IMR-90 (cell line): ENCODE results near the gene SNRNP70. TPM values are rescaled to one million over a fixed set of nuclear protein-coding genes. Genes with fewer than 3 reads are reported as not detected.

Experiments used
- ATAC-seq: fragments of 200-7000 bp; cut with Tn5 transposase; 2 replicates; pipeline ENCODE4 v1.9.1; 2020; ENCODE audit warnings: low read depth, mild to moderate bottlenecking, moderate library complexity
- BruUV-seq: library from RNA; stranded (reverse); fragments of 400-500 nt; replicated peaks from 2 replicates; lab custom pipeline; 2021; lab: Mats Ljungman, UMichigan
- CTCF ChIA-PET: fragments of 300-600 bp; formaldehyde crosslinking; extraction: SDS; loops from one replicate; lab custom pipeline; 2021; ENCODE audit warnings: antibody characterized with exemption; lab: Yijun Ruan, JAX
- POLR2A ChIA-PET: fragments of 300-600 bp; sonication (Branson Sonifier 250); formaldehyde crosslinking; loops from one replicate; lab custom pipeline; 2022; ENCODE audit warnings: antibody characterized with exemption; ENCODE audit not compliant: unreplicated experiment; lab: Charles Lee
- DNase-seq: peaks from one replicate; pipeline ENCODE4 v3.0.0; 2013
- H2AFZ ChIP-seq: replicated peaks from 2 replicates; pipeline ENCODE3; 2013; ENCODE audit warnings: low read length, mild to moderate bottlenecking; ENCODE audit not compliant: poor library complexity
- H2AK5ac ChIP-seq: 2 replicates; pipeline ENCODE4 v1.6.1; 2013; ENCODE audit warnings: low read depth, low read length, inconsistent platforms
- H2AK9ac ChIP-seq: replicated peaks from 2 replicates; pipeline ENCODE3; 2013; ENCODE audit warnings: mild to moderate bottlenecking, low read depth, low read length, moderate library complexity; ENCODE audit not compliant: poor library complexity
- H2BK120ac ChIP-seq: 2 replicates; pipeline ENCODE4 v1.6.1; 2013; ENCODE audit warnings: low read depth, low read length, inconsistent platforms
- H2BK15ac ChIP-seq: 3 replicates; pipeline ENCODE4 v1.6.1; 2013; ENCODE audit warnings: low read depth, low read length, inconsistent platforms
- H2BK20ac ChIP-seq: 2 replicates; pipeline ENCODE4 v1.6.1; 2013; ENCODE audit warnings: low read depth, mild to moderate bottlenecking, inconsistent platforms, low read length, moderate library complexity
- H2BK5ac ChIP-seq: 2 replicates; pipeline ENCODE4 v1.6.1; 2013; ENCODE audit warnings: mild to moderate bottlenecking, low read depth, low read length, inconsistent platforms; ENCODE audit not compliant: poor library complexity, severe bottlenecking
- H3K14ac ChIP-seq: replicated peaks from 2 replicates; pipeline ENCODE4 v1.6.1; 2013; ENCODE audit warnings: low read depth, low read length, inconsistent platforms
- H3K18ac ChIP-seq: 2 replicates; pipeline ENCODE4 v1.6.1; 2013; ENCODE audit warnings: low read depth, low read length, control low read depth
- H3K23ac ChIP-seq: 2 replicates; pipeline ENCODE4 v1.6.1; 2013; ENCODE audit warnings: low read depth, low read length, inconsistent platforms
- H3K27ac ChIP-seq: 2 replicates; pipeline ENCODE4 v1.5.1; 2013; ENCODE audit warnings: mild to moderate bottlenecking, control low read depth, low read length; ENCODE audit not compliant: insufficient read depth
- H3K27me3 ChIP-seq: 2 replicates; pipeline ENCODE4 v1.6.1; 2013; ENCODE audit warnings: low read length; ENCODE audit not compliant: control insufficient read depth, insufficient read depth
- H3K36me3 ChIP-seq: 2 replicates; pipeline ENCODE4 v1.6.1; 2013; ENCODE audit warnings: low read length, mixed read lengths; ENCODE audit not compliant: control insufficient read depth, insufficient read depth
- H3K4ac ChIP-seq: 2 replicates; pipeline ENCODE4 v1.6.1; 2013; ENCODE audit warnings: low read depth, low read length, inconsistent platforms
- H3K4me1 ChIP-seq: 2 replicates; pipeline ENCODE4 v1.6.1; 2013; ENCODE audit warnings: low read length, mixed read lengths; ENCODE audit not compliant: control insufficient read depth, insufficient read depth
- H3K4me2 ChIP-seq: 2 replicates; pipeline ENCODE4 v1.6.1; 2013; ENCODE audit warnings: low read depth, mild to moderate bottlenecking, control low read depth, low read length, moderate library complexity
- H3K4me3 ChIP-seq: 2 replicates; pipeline ENCODE4 v1.5.1; 2013; ENCODE audit warnings: low read depth, mild to moderate bottlenecking, control low read depth, low read length, moderate library complexity; ENCODE audit not compliant: insufficient read depth
- H3K56ac ChIP-seq: 2 replicates; pipeline ENCODE4 v1.6.1; 2013; ENCODE audit warnings: low read length, inconsistent platforms; ENCODE audit not compliant: insufficient read depth; ENCODE audit errors: extremely low read depth
- H3K79me1 ChIP-seq, 2 experiments: 2 replicates each; pipeline ENCODE4 v1.6.1; 2013; ENCODE audit warnings: low read length in 2 of 2, inconsistent platforms in 1 of 2, low read depth in 1 of 2
- H3K9ac ChIP-seq: 2 replicates; pipeline ENCODE4 v1.6.1; 2013; ENCODE audit warnings: low read depth, low read length, control low read depth
- H3K9me1 ChIP-seq: 2 replicates; pipeline ENCODE4 v1.6.1; 2013; ENCODE audit warnings: low read length, inconsistent platforms; ENCODE audit not compliant: insufficient read depth
- H3K9me3 ChIP-seq: 2 replicates; pipeline ENCODE4 v1.6.1; 2013; ENCODE audit warnings: low read length; ENCODE audit not compliant: control insufficient read depth, insufficient read depth
- H4K20me1 ChIP-seq: 2 replicates; pipeline ENCODE4 v1.6.1; 2013; ENCODE audit warnings: low read length, inconsistent platforms; ENCODE audit not compliant: insufficient read depth
- H4K5ac ChIP-seq: 2 replicates; pipeline ENCODE4 v1.6.1; 2013; ENCODE audit warnings: mild to moderate bottlenecking, low read depth, low read length, control low read depth
- H4K8ac ChIP-seq, 2 experiments: 2 replicates each; pipeline ENCODE4 v1.6.1; 2013; ENCODE audit warnings: low read depth in 2 of 2, low read length in 2 of 2, control low read depth in 1 of 2, inconsistent platforms in 1 of 2
- H4K91ac ChIP-seq: 2 replicates; pipeline ENCODE4 v1.6.1; 2013; ENCODE audit warnings: low read depth, low read length, inconsistent platforms; ENCODE audit not compliant: insufficient read depth
- BHLHE40 ChIP-seq: fragments of 150-350 bp; IDR thresholded peaks from 2 replicates; pipeline ENCODE4 v1.6.1; 2016; ENCODE audit warnings: mild to moderate bottlenecking, low read depth, low read length
- CEBPB ChIP-seq: IDR thresholded peaks from 2 replicates; pipeline ENCODE4 v1.6.1; 2012; ENCODE audit warnings: low read depth, low read length, improper control_type of control experiment
- FOS ChIP-seq: fragments of 150-350 bp; IDR thresholded peaks from 2 replicates; pipeline ENCODE4 v1.6.1; 2016; ENCODE audit warnings: low read depth, low read length
- MAFK ChIP-seq: IDR thresholded peaks from 2 replicates; pipeline ENCODE4 v1.6.1; 2012; ENCODE audit warnings: low read depth, low read length, improper control_type of control experiment
- MAZ ChIP-seq: IDR thresholded peaks from 2 replicates; pipeline ENCODE4 v1.6.1; 2012; ENCODE audit warnings: low read depth, mild to moderate bottlenecking, low read length, improper control_type of control experiment, moderate library complexity, borderline replicate concordance
- MXI1 ChIP-seq: IDR thresholded peaks from 2 replicates; pipeline ENCODE4 v1.6.1; 2012; ENCODE audit warnings: low read depth, mild to moderate bottlenecking, low read length, moderate library complexity, borderline replicate concordance
- NFE2L2 ChIP-seq: fragments of 150-350 bp; IDR thresholded peaks from 2 replicates; pipeline ENCODE4 v1.6.1; 2016; ENCODE audit warnings: low read depth, mild to moderate bottlenecking, low read length
- POLR2A ChIP-seq: IDR thresholded peaks from 2 replicates; pipeline ENCODE4 v1.6.1; 2012; ENCODE audit warnings: mild to moderate bottlenecking, low read depth, low read length
- RAD21 ChIP-seq: IDR thresholded peaks from 2 replicates; pipeline ENCODE4 v1.6.1; 2012; ENCODE audit warnings: low read length, improper control_type of control experiment
- RCOR1 ChIP-seq: IDR thresholded peaks from 2 replicates; pipeline ENCODE4 v1.6.1; 2012; ENCODE audit warnings: mild to moderate bottlenecking, low read length, improper control_type of control experiment; ENCODE audit not compliant: insufficient replicate concordance
- RFX5 ChIP-seq: IDR thresholded peaks from 2 replicates; pipeline ENCODE4 v1.8.0; 2012; ENCODE audit warnings: low read depth, mild to moderate bottlenecking, low read length, moderate library complexity
- SMC3 ChIP-seq: fragments of 150-350 bp; IDR thresholded peaks from 2 replicates; pipeline ENCODE4 v1.6.1; 2016; ENCODE audit warnings: low read depth, mild to moderate bottlenecking, antibody characterized with exemption, low read length, moderate library complexity
- WGBS, 2 experiments: methylation state at CpG; one replicate each; pipeline versions ENCODE4 v1.1.5 to v1.1.7; 2013; ENCODE audit warnings: missing lambda C conversion rate in 2 of 2; ENCODE audit not compliant: insufficient read length in 1 of 2; ENCODE audit errors: extremely low coverage in 2 of 2; 5-methylcytosine and 5-hydroxymethylcytosine counted together
- dilution Hi-C: fragments of 300-500 bp; cut with HindIII; formaldehyde crosslinking; loops from one replicate; pipeline ENCODE4 v1.14.3; 2018; ENCODE audit warnings: low sequenced_read_pairs; ENCODE audit not compliant: unreplicated experiment
- in situ Hi-C: fragments of 300-500 bp; cut with MboI; formaldehyde crosslinking; loops from 3 replicates; pipeline ENCODE4 v1.14.3; 2019; ENCODE audit warnings: low sequenced_read_pairs, inconsistent platforms, mixed read lengths
- intact Hi-C: fragments of 100-400 bp; cut with micrococcal nuclease; formaldehyde crosslinking; loops from 2 replicates; pipeline ENCODE4 v1.10.0; 2022
- polyA plus RNA-seq, 3 experiments: library from polyadenylated mRNA; depleted of rRNA; stranded (reverse); fragments of >200 nt; gene quantifications; 2 replicates each; pipeline ENCODE4 v1.2.3, GENCODE V29; 2012; ENCODE audit warnings: low replicate concordance in 1 of 3
- total RNA-seq: library from RNA; depleted of rRNA; stranded (reverse); fragments of >200 nt; gene quantifications from 2 replicates; pipeline ENCODE4 v1.2.3, GENCODE V29; 2012
- TF ChIP-seq, protein P1 (sequence below): fragments of 150-350 bp; IDR thresholded peaks from 2 replicates; pipeline ENCODE4 v1.6.1; 2017; ENCODE audit warnings: mild to moderate bottlenecking, antibody characterized with exemption, low read length, low read depth
- TF ChIP-seq, protein P2 (sequence below): conservative IDR thresholded peaks from 2 replicates; pipeline ENCODE4 v1.5.1; 2012; ENCODE audit warnings: mild to moderate bottlenecking, low read depth, low read length, improper control_type of control experiment
- TF ChIP-seq, protein P3 (sequence below): fragments of 150-350 bp; IDR thresholded peaks from 2 replicates; pipeline ENCODE4 v1.6.1; 2016; ENCODE audit warnings: low read depth, mild to moderate bottlenecking, low read length, moderate library complexity, borderline replicate concordance

The SNRNP70 gene
- total and polyA plus RNA-seq, 2 of the 4 experiments (the other 2 are of a cell fraction), result 72.8 to 200 TPM

DNA sequence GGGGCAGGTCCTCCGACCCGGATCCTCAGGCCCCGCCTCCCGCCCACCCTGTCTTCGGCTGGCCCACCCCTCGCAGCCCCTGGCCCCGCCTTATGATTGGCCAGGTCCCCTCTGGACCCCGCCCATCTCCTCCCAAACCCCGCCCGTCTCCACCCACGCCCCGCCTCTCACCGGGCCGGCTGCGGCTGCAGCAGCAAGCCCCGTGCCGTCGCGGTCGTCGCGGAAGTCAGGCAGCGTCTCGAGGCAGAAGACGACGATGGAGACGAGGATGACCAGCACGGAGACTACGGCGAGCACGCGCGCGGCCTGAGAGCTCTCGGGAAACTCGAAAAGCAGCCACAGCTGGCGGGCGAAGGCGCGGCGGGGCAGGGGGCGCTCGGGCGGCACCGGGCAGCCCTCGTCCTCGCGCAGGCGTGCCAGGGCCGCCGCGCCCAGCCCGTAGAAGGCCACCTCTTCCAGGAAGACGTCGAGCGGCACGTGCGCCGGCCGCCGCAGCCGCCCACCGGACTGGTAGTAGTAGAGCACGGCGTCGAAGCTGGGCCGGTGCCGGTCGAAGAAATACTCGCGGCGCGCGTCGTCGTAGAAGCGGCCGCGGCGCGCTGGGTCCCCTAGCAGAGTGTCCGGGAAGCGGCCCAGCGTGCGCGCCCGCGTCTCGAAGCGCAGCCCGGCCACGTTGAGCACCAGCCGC lies 13.2 kb upstream of the SNRNP70 start:
- Histone ChIP-seq H3K4me3 (no peak overlapping the region), H3K79me1 (no peaks in the 10 kb centered on the region), H2BK15ac (no peak overlapping the region), H3K14ac (no peak overlapping the region), H3K4me1 (no peaks in the 10 kb centered on the region), H2BK20ac (no peak overlapping the region), H2BK120ac (no peak overlapping the region), H4K8ac (no peak overlapping the region), H3K27me3 (peaks cover 42% of the 10 kb centered on the region), H4K20me1 (no peaks in the 10 kb centered on the region), H2AFZ (peak overlapping the region; percentile 75), H3K18ac (no peak overlapping the region), H2AK9ac (no peak overlapping the region), H3K23ac (no peak overlapping the region), H3K56ac (no peak overlapping the region), H3K27ac (no peak overlapping the region), H4K91ac (no peak overlapping the region), H3K36me3 (no peaks in the 10 kb centered on the region), H3K9me3 (peaks cover 18% of the 10 kb centered on the region), H2AK5ac (no peak overlapping the region), H4K5ac (no peak overlapping the region), H3K9me1 (no peaks in the 10 kb centered on the region), H3K4me2 (no peak overlapping the region), H2BK5ac (no peak overlapping the region), H3K9ac (no peak overlapping the region), H3K4ac (no peak overlapping the region)
- dilution Hi-C loops (no loop called here), in situ Hi-C loops (no loop called here), intact Hi-C loops (loop anchor here (5.0 kb wide), 1 partner anchor 80 kb away; the partner anchor contains the start of genes GYS1 and RUVBL2)
- TF ChIP-seq, protein P1, sequence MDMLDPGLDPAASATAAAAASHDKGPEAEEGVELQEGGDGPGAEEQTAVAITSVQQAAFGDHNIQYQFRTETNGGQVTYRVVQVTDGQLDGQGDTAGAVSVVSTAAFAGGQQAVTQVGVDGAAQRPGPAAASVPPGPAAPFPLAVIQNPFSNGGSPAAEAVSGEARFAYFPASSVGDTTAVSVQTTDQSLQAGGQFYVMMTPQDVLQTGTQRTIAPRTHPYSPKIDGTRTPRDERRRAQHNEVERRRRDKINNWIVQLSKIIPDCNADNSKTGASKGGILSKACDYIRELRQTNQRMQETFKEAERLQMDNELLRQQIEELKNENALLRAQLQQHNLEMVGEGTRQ, result no peak
- TF ChIP-seq POLR2A, result no peak
- no peak for TF ChIP-seq RCOR1
- no peak for TF ChIP-seq RAD21
- TF ChIP-seq, protein P2, sequence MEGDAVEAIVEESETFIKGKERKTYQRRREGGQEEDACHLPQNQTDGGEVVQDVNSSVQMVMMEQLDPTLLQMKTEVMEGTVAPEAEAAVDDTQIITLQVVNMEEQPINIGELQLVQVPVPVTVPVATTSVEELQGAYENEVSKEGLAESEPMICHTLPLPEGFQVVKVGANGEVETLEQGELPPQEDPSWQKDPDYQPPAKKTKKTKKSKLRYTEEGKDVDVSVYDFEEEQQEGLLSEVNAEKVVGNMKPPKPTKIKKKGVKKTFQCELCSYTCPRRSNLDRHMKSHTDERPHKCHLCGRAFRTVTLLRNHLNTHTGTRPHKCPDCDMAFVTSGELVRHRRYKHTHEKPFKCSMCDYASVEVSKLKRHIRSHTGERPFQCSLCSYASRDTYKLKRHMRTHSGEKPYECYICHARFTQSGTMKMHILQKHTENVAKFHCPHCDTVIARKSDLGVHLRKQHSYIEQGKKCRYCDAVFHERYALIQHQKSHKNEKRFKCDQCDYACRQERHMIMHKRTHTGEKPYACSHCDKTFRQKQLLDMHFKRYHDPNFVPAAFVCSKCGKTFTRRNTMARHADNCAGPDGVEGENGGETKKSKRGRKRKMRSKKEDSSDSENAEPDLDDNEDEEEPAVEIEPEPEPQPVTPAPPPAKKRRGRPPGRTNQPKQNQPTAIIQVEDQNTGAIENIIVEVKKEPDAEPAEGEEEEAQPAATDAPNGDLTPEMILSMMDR, result no peak
- TF ChIP-seq NFE2L2, result no peak
- TF ChIP-seq SMC3, result no peak
- no peak for TF ChIP-seq MAFK
- no peak for TF ChIP-seq CEBPB
- TF ChIP-seq, protein P3, sequence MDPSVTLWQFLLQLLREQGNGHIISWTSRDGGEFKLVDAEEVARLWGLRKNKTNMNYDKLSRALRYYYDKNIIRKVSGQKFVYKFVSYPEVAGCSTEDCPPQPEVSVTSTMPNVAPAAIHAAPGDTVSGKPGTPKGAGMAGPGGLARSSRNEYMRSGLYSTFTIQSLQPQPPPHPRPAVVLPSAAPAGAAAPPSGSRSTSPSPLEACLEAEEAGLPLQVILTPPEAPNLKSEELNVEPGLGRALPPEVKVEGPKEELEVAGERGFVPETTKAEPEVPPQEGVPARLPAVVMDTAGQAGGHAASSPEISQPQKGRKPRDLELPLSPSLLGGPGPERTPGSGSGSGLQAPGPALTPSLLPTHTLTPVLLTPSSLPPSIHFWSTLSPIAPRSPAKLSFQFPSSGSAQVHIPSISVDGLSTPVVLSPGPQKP, result no peak
- TF ChIP-seq FOS, result no peak
- TF ChIP-seq MXI1, result no peak
- no peak for TF ChIP-seq BHLHE40
- no peak for TF ChIP-seq RFX5
- TF ChIP-seq MAZ, result no peak
- ChIA-PET CTCF (no interaction called here), POLR2A (no interaction called here)
- no TSS peak for BruUV-seq
- ATAC-seq, result peak; percentile 50
- WGBS, 2 experiments, result 6% methylated on average over 55 of the region's 93 CpGs; no CpG with 5 or more reads in 1 of the 2 experiments
- no peak for DNase-seq
